ENCODE results near the gene KRT33A. TPM values are rescaled to one million over a fixed set of nuclear protein-coding genes. Genes with fewer than 3 reads are reported as not detected.

KRT33A gene
- total and polyA plus RNA-seq, 12 donors, result not detected

DNA sequence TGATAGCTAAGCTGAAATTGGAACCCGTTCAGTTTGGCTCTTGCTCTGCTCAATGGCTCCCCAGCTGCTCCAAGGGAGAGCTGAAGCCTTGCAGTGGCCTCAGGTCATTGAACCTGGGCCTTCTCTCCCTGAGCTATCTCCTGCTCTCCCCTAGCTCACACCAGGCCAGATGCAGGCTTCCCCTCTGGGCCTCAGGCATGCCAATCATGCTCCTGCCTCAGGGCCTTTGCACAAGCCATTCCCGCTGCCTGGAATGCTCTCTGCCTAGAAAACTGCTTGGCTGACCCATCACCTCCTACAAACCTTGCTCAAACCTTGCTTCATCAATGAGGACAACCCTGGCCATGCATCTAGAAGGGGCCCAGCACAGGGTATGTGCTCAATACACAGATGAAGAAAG lies 18.4 kb downstream of the KRT33A start:
- Histone ChIP-seq H3K4me1 (replicated peaks in 1 of 2) (no peaks in the 10 kb centered on the region), H3K27ac (no peak overlapping the region), H3K9me3 (replicated peaks in 1 of 3) (no peaks in the 10 kb centered on the region), H3K27me3 (no peaks in the 10 kb centered on the region), H3K36me3 (replicated peaks in 1 of 2) (no peaks in the 10 kb centered on the region), H3K4me3 (no peak overlapping the region)
- intact Hi-C loops (cut with DNase I), result loop anchor here in 1 of 2 donors (10.0 kb wide), 1 partner anchor 377 kb away; no protein-coding TSS in a partner anchor
- TF ChIP-seq POLR2A (IDR thresholded peaks at IDR 0.05), result no peak
- TF ChIP-seq, protein P1, sequence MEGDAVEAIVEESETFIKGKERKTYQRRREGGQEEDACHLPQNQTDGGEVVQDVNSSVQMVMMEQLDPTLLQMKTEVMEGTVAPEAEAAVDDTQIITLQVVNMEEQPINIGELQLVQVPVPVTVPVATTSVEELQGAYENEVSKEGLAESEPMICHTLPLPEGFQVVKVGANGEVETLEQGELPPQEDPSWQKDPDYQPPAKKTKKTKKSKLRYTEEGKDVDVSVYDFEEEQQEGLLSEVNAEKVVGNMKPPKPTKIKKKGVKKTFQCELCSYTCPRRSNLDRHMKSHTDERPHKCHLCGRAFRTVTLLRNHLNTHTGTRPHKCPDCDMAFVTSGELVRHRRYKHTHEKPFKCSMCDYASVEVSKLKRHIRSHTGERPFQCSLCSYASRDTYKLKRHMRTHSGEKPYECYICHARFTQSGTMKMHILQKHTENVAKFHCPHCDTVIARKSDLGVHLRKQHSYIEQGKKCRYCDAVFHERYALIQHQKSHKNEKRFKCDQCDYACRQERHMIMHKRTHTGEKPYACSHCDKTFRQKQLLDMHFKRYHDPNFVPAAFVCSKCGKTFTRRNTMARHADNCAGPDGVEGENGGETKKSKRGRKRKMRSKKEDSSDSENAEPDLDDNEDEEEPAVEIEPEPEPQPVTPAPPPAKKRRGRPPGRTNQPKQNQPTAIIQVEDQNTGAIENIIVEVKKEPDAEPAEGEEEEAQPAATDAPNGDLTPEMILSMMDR (IDR thresholded peaks at IDR 0.05), result no peak
- no peak for DNase-seq
- 60 to 91% (median 83%) methylated on average over 1 to 2 of the region's 2 CpGs for WGBS, 4 donors

DNA sequence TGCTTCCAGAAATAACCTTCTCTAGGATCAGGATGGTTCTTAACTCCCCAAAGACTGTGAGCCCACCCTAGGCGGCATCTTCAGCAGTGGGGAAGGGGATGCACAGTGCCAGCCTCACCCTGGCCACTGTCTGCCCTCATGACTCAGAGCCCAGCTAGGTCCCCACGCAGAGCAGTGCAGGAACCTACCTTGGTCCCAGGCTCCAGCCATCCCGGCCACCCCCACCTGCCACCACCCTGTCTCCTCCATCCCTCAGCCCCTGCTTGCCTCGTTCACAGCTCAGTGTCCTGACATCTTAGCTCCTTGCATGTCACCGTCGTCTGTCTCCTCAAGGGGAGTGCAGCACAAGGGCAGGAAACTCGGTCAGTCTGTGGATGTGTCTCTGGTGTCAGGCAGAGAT lies 19.0 kb downstream of the KRT33A start:
- Histone ChIP-seq H3K36me3 (replicated peaks in 1 of 2) (no peaks in the 10 kb centered on the region), H3K9me3 (replicated peaks in 1 of 3) (no peaks in the 10 kb centered on the region), H3K27ac (no peak overlapping the region), H3K4me1 (replicated peaks in 1 of 2) (no peaks in the 10 kb centered on the region), H3K4me3 (no peak overlapping the region), H3K27me3 (no peaks in the 10 kb centered on the region)
- intact Hi-C loops (cut with DNase I), result loop anchor here in 1 of 2 donors (10.0 kb wide), 1 partner anchor 377 kb away; no protein-coding TSS in a partner anchor
- no peak for DNase-seq
- 70 to 93% (median 77%) methylated on average over 5 to 7 of the region's 7 CpGs for WGBS, 4 donors
- TF ChIP-seq, protein P1 (IDR thresholded peaks at IDR 0.05), result no peak
- no peak for TF ChIP-seq POLR2A (IDR thresholded peaks at IDR 0.05)

DNA sequence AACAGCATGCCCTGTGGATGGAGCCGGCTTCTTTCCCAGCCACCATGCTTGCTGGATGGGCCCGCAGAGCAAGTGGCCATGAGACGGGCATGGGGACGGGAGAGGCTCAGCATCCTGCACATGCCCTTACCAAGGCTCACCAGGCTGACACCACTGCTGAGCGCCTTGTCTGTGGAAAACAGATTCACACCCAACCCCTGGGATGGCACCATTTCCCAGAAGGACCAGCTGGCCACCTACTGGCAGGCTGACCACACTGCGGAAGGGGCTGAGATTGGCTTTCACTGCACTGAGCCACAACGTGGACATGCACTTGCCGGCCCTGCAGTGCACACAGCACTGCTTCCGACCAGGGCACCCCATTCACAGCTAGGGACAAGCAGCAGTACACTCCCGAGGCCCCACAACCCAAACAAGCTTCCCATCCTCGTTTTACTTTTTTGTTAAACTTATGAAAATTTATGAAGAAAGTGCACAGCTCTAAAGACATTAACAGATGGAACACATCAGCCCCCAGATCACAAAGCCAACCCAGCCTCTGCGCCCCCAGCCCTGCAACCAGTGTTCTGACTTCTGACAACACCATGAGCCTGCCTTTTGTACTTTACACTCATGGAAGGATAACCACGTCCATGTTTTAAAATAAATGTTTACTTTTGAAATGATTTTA lies 21.2 kb downstream of the KRT33A start:
- Histone ChIP-seq H3K27me3 (no peaks in the 10 kb centered on the region), H3K27ac (no peak overlapping the region), H3K4me1 (replicated peaks in 1 of 2) (no peaks in the 10 kb centered on the region), H3K36me3 (replicated peaks in 1 of 2) (no peaks in the 10 kb centered on the region), H3K9me3 (replicated peaks in 1 of 3) (no peaks in the 10 kb centered on the region), H3K4me3 (no peak overlapping the region)
- DNase-seq, result peak; percentile 29 to 73 (median 46)
- WGBS, 4 donors, result 24 to 54% (median 52%) methylated on average over 7 to 13 of the region's 13 CpGs
- intact Hi-C loops (cut with DNase I), result loop anchor here in 1 of 2 donors (10.0 kb wide), 2 partner anchors 325 to 425 kb away; no protein-coding TSS in a partner anchor
- no peak for TF ChIP-seq POLR2A (IDR thresholded peaks at IDR 0.05)
- TF ChIP-seq, protein P1 (IDR thresholded peaks at IDR 0.05), result peak; percentile 36 to 62 (median 58)

DNA sequence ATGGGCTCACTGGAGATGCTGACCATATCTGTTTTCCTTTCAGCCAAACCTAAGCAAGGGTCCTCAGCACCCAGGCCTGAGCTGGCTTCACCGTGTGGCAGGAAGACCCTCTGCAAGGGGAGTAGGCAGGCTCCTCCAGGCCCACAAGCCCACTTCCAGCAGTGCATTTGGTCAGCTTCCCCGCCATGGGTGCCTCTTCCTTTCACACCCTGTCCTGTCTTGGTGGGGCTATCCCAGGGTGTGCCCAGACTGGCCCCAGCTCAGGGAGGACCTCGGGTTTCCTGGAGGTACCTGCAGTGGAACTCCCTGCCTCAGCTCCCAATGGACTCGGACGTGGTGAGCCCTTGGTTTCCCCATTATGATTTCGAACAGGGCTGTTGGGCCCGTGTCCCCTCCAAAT lies 22.4 kb downstream of the KRT33A start:
- Histone ChIP-seq H3K4me3 (no peak overlapping the region), H3K36me3 (replicated peaks in 1 of 2) (no peaks in the 10 kb centered on the region), H3K27ac (no peak overlapping the region), H3K27me3 (no peaks in the 10 kb centered on the region), H3K4me1 (replicated peaks in 1 of 2) (no peaks in the 10 kb centered on the region), H3K9me3 (replicated peaks in 1 of 3) (no peaks in the 10 kb centered on the region)
- intact Hi-C loops (cut with DNase I), result loop anchor here in 1 of 2 donors (10.0 kb wide), 2 partner anchors 327 to 423 kb away; no protein-coding TSS in a partner anchor
- WGBS, 4 donors, result 80 to 100% (median 87%) methylated on average over 2 to 7 of the region's 7 CpGs
- no peak for DNase-seq
- TF ChIP-seq, protein P1 (IDR thresholded peaks at IDR 0.05), result no peak
- no peak for TF ChIP-seq POLR2A (IDR thresholded peaks at IDR 0.05)
